NCI-H524 treated with DMSO at 0.1 percent for 48 hours (cell line): ENCODE data around the gene TSHR.
A peak's percentile ranks its signal among the peaks of the same experiment; 100 is the strongest.
"Not testable (repeated sequence)": the region's sequence is repeated elsewhere in the genome, so short reads cannot be mapped to it uniquely, and the experiment has no call there.

Experiments
- DNase-seq: peaks from one replicate; lab custom pipeline; 2025; lab: John Stamatoyannopoulos, UW

The TSHR gene

DNA sequence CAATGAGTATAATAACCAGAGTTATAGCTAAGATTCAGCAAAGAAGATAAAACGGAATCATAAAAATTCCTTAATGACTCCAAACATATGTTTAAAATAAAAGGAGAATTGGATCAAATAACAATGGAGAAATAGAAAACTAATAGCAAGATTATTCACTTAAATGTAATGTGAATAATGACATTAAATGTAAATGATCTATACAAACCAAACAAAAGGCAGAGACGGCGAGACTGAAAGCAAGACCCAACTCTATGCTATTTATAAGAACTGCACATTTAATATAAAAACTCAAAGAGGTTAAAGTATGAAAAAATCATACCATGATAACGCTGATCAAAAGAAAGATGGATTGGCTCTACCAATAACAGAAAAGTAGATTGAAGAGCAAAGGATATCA is 3.9 kb upstream of the TSHR start:
- DNase-seq: no peak

DNA sequence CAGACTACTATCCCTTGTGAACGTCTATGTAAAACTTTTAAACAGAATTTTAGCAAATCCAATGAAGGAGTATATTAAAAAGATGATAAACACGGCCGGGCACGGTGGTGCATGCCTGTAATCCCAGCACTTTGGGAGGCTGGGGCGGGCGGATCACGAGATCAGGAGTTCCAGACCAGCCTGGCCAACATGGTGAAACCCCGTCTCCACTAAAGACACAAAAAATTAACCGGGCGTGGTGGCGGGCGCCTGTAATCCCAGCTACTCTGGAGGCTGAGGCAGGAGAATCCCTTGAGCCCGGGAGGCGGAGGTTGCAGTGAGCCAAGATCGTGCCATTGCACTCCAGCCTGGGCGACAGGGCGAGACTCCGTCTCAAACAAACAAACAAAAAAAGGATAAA is 2.2 kb upstream of the TSHR start:
- not testable (repeated sequence) for DNase-seq

DNA sequence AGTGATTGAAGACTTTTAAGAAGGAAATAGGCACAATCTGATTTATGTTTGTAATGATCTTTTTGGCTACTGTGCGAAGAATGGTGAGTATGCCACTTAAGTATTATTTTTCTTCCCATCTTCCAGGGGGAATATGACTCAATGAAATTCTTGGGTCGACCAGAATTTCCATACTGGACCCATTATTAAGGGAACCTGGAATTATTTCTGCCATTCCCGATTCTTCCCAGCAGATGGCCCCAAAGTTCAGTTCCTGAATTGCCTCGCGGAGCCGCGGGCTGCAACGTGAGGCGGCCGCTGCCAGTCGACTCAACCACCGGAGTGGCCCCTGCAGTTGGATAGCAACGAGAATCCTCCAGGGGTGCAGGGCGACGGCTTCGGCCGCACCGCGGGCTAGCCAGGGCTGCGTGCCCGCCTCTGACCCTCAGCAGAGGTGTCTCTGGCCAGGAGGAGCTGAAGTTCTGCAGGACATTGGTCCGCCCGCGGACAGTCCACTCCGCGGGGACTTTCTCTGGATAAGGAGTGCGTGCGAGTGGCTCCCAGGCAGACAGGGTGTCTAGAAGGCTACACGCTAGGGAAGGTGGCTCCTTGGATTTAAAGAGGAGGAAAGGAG is 628 bp upstream of the TSHR start:
- DNase-seq: peak; percentile 34

DNA sequence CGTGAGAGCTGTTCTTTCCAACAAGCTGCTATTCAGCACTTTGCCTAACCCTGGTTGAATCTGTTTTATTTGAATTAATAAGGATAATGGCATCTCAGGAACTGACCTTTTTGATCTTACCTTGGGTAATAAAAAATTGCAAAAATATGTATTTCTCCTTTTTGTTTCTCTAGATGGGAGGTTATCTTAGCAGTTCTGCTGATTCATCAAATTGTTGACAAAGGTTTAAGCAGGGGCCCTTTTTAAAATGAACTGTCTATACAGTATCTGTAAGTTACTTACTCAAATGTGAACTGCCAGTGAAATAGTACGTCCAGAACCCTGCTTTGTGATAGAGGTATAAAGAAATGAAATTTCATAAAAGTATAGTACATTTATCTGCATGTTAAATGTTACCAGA is 681 bp downstream of the TSHR start:
- DNase-seq: no peak

DNA sequence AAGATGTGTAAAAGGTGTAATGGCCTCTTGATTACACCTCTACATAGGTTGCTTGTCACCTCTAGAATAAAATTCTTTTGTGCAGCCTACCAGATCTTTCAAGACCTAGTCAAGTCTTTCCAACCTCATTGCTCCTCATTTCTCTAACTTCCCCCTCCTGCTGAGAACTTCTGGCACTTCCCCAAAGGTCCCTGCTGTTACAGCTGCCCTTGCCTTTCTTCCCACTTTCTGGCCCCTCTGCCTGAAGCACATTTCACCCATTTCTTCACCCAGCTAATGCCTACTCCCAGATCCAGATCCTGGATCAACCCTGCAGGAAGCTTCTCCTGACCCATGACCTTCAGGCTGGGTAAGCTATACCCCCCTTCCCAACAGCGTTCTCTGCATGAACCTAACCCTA is 1.5 kb downstream of the TSHR start:
- no peak for DNase-seq

DNA sequence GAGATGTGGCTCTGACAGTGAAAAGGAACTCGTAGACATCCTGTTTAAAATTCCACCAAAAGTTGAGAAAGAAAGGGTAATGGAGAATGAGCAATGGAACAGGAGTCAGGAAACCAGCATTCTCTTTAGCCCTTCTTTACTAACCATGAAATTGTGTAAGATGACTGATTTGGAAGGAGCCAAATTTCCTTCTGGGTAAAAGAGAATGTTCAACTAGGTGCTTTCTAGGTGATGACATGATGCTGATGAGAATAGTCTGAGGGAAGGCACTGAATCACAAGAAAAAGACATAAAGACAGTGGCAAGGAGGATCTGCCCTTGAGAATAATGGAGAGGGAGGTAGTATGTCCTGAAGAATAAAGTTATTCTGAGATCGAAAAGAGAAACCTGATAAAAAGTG is 2.2 kb downstream of the TSHR start:
- DNase-seq: no peak

DNA sequence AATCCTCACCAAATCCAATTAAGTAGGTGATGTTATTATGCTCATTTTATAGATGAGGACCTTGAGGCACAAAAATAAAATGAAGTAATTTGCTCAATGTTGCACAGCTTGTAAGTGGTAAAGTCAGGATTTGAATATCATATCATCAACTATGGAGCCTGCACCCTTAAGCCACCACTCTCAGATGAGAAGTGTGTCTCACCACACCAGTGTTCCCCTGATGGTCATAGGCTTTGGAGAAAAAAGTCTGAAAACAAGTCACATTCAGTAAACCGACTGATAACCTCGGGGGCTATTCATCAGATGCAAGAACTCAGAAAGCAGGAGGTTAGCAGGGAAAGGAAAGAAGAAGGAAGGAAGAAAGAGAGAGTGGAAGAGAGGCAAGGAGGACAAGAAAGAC is 2.8 kb downstream of the TSHR start:
- DNase-seq: no peak

DNA sequence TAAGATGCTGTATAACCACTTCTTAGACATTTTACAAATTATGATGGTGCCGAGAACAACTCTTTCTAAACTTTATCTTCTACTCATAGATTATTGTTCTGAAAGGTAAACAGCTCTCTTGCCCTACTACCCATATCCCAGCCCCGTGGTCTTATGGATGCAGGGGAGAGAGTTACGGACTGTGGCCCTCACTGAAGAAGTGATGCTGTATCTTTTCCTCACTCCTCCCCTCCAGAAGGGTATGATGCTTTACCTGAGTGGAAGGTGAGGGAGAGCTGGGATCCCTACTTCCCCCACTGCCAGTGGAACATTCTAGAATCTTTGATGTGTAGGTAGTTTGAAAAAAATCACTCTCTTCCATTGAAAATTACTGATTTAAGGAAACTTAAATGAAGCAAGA is 3.5 kb downstream of the TSHR start:
- DNase-seq: no peak

DNA sequence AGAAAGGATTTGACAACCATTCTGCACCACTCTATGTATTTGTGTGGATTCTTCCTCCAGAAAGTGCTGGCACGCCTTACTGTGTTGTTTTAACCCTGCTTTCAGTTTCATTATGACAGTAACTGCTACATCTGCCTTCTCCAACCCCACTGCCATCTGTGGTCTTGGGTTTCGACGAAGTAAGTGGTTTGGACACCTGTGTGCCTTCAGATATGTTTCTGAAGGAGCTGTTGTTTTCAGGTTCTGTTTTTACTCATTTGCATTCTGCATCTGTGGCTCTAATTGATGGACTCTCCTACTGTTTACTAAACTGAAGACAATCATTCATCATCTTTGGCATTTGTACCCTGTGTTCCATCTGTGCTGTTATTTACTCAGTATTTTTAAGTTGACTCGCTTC is 4.1 kb downstream of the TSHR start:
- DNase-seq: peak; percentile 100

DNA sequence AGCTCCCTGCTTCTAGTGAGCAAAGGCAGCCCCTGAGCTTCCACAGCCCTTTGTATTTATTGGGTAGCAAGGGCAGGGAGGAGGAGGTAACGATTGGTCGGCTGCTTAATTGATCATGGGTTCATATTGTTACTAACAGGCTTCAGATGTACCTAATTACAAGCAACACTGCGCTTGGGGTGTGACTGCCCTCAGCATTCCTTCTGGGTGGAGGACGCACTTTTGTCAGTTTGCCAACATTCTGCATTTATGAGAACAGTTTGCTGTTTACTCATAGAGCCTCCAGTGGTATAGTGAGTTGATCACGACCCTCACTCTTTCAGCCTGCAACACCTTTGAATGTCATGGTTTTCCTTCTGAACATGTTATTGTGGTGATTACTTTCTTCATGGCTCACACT is 9.6 kb downstream of the TSHR start:
- no peak for DNase-seq

DNA sequence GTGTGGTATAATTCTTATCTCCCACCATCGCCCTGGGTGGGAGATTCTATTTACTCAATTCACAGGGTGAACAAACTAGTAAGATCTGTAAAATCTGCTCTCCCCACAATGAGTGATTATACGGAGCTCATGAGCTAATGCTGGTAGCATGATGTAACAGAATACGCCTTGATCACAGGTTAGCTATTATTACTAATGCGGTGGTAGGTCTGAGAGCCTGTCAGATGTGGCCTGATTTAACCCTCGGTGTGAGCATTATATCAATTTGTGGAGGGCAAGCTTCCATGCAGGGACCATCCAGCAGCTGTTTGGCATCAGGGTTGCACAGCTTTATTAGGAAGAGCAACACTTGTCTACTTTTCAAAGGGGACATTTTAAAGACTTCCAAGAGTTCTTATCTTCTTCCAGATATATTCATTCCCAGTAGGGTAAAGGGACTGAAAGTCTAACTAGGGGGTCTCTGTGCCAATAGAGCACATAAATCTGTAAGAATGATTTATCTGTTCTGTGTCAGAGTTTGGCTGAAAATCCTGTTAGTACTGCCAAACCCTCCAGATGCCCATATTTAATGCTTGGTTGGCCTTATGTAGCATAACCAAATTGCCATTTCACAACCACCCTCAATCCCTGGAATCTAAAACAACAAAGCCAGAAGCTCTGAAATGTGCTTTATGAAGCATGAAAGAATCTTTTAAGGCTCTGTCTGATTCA is 18.7 kb downstream of the TSHR start:
- DNase-seq: no peak

DNA sequence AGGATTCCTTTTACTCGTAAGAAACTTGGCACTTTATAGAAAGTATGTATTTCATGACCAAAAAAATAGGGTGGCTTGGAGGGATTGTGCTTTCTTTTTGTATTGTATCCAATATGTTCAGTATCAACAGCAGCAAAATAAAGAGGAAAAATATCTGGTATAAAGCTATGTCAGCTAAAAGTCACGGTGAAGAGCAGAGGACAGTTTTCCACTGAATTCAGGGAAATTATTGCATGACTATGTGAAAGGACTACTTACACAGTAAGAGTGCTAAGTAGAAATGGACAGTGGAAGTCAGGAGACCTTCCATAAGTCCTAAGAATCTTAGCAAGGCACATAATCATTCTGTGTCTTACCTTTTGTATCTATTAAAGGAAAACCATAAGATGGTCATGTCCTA is 19.3 kb downstream of the TSHR start:
- DNase-seq: no peak

DNA sequence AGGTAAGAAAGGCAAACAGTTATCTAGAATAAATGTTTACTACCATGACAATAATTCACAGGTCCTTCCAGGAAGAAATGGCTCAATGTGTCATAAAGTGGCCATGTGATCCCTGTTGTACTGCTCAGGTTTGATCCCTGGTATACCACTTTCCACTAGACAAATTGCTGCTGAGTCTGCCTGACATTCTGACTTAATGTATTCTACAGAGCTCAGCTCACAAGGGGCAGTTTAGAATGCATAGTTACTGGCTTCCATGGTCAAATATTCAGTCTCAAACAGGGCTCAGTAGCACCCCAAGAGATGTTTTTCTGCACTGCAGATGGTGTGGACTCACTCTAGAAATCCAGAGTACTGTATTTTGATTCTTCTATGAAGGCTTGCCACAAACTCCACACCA is 21.8 kb downstream of the TSHR start:
- DNase-seq: no peak

DNA sequence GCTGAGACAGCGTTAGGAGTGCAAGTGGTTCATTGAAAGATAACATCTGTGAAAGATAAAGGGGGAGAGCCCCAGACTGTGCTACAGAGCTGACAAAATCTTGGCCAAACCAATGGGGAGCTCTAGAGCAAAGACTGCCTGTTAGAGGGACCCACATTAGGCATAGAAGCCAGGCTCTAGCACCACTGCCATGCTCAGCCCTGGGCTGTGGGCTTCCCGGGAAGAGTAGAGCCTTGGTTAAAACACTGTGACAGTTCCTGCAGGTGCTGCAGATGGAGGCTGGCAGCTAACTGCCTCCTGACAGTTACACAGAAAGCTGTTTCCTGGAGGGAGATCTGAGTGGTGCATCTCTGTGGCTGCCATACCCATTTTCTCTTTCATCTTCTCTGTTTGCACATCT is 23.0 kb downstream of the TSHR start:
- no peak for DNase-seq

DNA sequence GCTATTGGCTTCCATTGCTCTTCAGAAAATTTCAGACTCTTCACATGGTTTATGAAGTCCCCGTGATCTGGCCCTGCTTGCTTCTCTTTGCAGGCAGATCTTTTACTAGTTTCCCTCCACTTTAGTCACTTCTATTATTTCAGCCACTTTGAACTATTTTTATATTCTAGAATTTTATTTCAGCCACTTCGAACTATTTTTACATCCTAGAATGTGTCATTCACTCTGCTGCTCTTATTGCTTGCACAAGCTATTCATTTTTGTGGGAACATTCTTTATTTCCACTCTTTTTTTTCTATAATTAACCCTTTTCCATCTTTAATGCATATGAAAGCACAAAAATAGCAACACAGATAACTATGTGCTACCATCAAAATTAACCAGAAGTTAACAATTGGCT is 24.5 kb downstream of the TSHR start:
- DNase-seq: no peak

DNA sequence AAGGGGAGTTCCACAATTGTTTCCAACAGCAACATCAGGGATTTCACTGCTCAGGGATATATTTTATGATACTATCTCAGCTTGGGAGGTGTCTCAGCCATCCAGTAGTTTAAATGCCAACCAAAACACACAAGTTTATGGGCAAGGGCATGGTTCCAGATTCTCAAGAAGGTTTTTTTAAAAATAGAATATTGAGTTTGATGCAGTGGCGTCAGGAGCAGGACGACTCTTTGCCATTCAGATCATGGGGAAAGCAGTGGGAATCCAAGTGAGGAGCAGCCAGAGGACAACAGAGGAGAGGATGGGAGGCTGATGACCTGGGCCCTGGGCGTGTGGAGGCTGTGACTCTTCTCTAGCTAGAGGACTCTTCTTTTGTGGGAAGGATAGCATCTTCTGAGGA is 25.7 kb downstream of the TSHR start:
- no peak for DNase-seq

DNA sequence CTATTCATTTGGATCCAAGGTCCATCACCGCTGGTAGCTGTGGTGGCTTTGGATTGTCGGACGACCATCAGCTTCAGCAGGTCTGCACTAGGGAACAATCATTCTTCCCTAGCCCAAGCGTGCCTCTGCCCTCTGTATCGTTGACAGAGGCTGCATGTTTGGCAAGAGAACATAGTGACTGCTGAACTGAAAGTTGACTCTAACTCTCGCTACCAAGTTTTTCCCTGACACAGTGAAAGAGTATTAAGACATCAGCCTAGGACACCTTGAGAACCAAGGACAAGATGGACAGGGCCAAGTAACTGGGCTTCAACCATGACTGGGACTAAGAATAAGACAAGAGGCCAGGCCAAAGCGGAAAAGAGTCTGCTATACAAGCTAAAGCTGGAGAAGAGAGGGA is 26.3 kb downstream of the TSHR start:
- DNase-seq: no peak

DNA sequence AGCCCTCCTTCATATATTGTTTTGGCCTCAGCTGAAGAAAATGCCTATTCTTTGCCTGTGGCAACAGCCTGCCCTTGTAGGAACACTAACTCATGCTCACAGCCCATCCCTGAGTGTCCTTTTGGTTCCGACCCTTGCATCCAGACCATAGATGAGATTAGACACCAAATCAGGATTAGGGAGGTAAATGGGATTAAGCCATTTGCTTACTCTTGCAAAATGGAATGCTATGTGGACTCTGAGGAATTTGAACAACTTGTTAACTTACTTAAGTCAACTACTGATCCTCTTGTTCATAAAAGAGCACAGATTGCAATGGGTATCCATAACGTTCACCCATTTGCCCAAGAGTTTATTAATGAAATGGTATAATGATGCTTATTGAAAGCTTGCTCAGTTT is 27.3 kb downstream of the TSHR start:
- no peak for DNase-seq

DNA sequence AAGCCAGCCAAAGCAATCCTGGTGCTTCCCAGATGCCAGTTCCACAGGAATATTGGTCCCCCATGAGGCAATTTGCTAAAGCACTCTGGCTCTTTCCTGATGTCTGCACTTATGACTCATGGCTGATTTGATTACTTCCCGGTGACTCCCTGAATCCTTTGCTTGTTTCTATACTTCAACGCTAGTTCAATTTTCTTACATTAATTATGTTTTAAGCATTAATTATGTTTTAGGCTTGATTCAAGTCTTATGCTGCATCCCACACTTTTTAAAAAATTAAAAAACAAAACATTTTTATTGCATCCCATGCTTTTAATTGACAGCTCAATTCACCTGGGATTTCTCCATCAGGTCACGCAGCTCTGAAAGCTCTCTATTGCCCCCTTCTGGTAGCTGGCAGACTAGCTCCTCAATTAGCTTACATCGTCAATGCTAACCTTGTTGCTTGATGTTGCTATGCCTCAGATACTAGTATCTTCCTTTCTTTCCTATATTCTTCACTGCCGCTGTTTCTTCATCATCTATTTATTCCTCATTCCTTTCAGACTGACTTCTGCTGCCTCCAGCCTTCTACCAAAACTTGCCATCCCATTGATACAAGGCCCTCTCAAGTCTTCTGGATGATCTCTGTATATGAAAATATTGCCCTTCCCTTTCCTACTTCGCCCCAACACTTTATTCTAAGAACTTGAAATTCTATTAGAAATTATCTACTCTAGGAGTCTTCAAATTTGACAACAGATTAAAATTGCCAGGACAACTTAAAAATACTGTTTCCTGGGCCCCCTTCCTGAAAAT is 32.0 kb downstream of the TSHR start:
- peak; percentile 83 for DNase-seq

DNA sequence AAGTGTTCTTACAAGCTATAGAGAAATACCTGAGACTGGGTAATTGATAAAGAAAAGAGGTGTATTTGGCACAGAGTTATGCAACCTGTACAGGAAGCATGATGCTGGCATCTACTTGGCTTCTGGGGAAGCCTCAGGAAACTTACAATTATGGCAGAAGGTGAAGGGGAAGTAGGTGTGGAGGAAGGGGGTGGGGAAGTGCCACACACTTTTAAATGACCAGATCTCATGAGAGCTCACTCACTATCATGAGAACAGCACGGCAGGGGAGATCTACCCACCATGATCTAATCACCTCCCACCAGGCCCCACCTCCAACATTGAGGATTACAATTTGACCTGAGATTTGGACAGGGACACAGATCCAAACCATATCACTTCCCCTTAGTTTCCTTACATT is 32.8 kb downstream of the TSHR start:
- no peak for DNase-seq

DNA sequence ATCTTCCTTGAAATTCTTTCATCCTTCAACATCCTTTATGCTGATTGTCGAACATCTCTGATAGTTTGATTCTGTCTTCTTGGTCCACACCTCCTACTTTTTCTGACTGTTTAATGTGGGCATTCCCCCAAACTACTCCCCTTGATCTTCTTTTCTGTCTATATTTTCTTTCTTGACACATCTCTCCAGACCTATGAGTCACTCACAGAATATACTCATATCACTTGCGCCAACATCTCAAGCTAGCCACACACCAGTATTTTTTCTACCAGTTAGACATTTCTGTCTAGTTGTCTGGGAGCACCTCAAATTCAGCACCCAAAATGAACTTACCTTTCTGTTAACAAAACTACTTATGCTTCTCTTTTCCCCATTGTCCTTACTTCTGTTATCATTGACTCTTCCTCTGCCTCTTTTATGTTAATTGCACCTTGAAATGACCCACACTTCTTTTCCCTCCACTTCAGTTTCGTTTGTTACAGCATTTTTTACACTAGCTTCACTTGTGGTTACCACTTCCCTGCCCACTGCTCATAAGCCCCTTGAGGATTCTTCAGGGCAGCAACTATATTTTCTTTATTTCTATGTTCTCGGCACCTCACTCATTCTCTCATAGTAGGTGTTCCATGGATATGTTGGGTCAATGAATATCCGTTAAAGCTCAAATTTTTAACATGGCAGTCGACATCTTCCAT is 33.5 kb downstream of the TSHR start:
- no peak for DNase-seq

DNA sequence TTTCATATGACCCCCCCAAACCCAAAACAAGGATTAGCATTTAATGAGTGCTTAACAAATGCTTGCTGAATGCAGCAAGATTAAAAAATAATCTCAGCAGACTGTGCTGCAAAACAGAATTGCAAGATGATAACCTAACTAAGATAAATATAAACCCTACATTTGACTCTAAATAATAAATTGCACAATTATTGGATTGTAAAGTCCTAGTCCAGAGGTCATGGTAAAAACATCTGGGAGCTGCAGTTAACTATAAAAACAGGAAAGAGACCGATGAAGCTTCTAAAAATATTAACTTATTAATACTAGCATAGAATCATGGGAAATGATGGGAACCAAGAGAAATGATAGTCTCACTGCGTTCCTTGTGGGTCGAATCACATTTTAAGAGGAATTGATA is 37.2 kb downstream of the TSHR start:
- DNase-seq: no peak
